H1 (cell line): Measurements from ENCODE around the gene UGT1A7. TPM values are rescaled to one million over a fixed set of nuclear protein-coding genes. Genes with fewer than 3 reads are reported as not detected.

Experiments used
- CTCF ChIA-PET: fragments of 300-600 bp; sonication (Branson Sonifier 250); formaldehyde crosslinking; loops from one replicate; lab custom pipeline; 2021; ENCODE audit not compliant: partially characterized antibody; lab: Charles Lee
- POLR2A ChIA-PET: fragments of 300-600 bp; sonication (Branson Sonifier 250); formaldehyde crosslinking; loops from one replicate; lab custom pipeline; 2021; ENCODE audit warnings: inconsistent platforms; ENCODE audit not compliant: partially characterized antibody; lab: Charles Lee
- DNase-seq, 2 experiments: peaks; one replicate each; pipeline versions ENCODE4 v3.0.0 to v3.0.0-alpha.2; 2010 to 2022; ENCODE audit warnings: low spot score in 2 of 2, low read depth in 1 of 2, mixed read lengths in 1 of 2
- FAIRE-seq: peaks from 2 replicates; lab custom pipeline; 2011; peaks lifted over from hg19 to GRCh38; lab: Jason Lieb, UNC
- H2AFZ ChIP-seq: 2 replicates; pipeline ENCODE4 v1.8.1; 2012; ENCODE audit warnings: low read length, inconsistent platforms
- H2AK5ac ChIP-seq: 2 replicates; pipeline ENCODE4 v1.6.1; 2013; ENCODE audit warnings: low read depth, low read length
- H2BK120ac ChIP-seq: replicated peaks from 2 replicates; pipeline ENCODE3; 2013; ENCODE audit warnings: low read depth, low read length, inconsistent platforms
- H2BK12ac ChIP-seq: 2 replicates; pipeline ENCODE4 v1.6.1; 2013; ENCODE audit warnings: low read depth, low read length
- H2BK15ac ChIP-seq: 2 replicates; pipeline ENCODE4 v1.6.1; 2013; ENCODE audit warnings: low read length
- H2BK20ac ChIP-seq: 2 replicates; pipeline ENCODE4 v1.6.1; 2013; ENCODE audit warnings: low read length
- H2BK5ac ChIP-seq: 2 replicates; pipeline ENCODE4 v1.6.1; 2013; ENCODE audit warnings: low read depth, low read length
- H3K14ac ChIP-seq: 2 replicates; pipeline ENCODE4 v1.6.1; 2013; ENCODE audit warnings: inconsistent platforms; ENCODE audit not compliant: insufficient read length
- H3K18ac ChIP-seq: 2 replicates; pipeline ENCODE4 v1.6.1; 2013; ENCODE audit warnings: low read length; ENCODE audit errors: extremely low read depth
- H3K23ac ChIP-seq: 2 replicates; pipeline ENCODE4 v1.6.1; 2013; ENCODE audit warnings: inconsistent platforms; ENCODE audit not compliant: insufficient read length
- H3K23me2 ChIP-seq: 2 replicates; pipeline ENCODE4 v1.6.1; 2013; ENCODE audit warnings: low read depth, low read length
- H3K27ac ChIP-seq: 2 replicates; pipeline ENCODE4 v1.6.1; 2011; ENCODE audit warnings: low read depth, low read length, inconsistent platforms
- H3K27me3 ChIP-seq, 4 experiments: replicated peaks in 1 of 4; 1 replicate in 1 of 4; 2 replicates in 3 of 4; pipeline versions ENCODE4 v1.6.1 to v1.8.1; 2011 to 2013; ENCODE audit warnings: low read length in 3 of 4, mild to moderate bottlenecking in 3 of 4, inconsistent platforms in 2 of 4, mixed read lengths in 2 of 4, moderate library complexity in 1 of 4; ENCODE audit not compliant: control insufficient read depth in 3 of 4, insufficient read depth in 3 of 4; ENCODE audit errors: extremely low read depth in 1 of 4
- H3K36me3 ChIP-seq, 4 experiments: 2 replicates each; pipeline versions ENCODE4 v1.6.1 to v1.8.1; 2011 to 2013; ENCODE audit warnings: mild to moderate bottlenecking in 4 of 4, low read length in 3 of 4, moderate library complexity in 2 of 4, control low read depth in 1 of 4, inconsistent platforms in 1 of 4; ENCODE audit not compliant: insufficient read depth in 4 of 4, control insufficient read depth in 2 of 4
- H3K4ac ChIP-seq: replicated peaks from 2 replicates; pipeline ENCODE3; 2013; ENCODE audit warnings: low read length, low read depth, mixed read lengths, inconsistent platforms; ENCODE audit not compliant: insufficient read length
- H3K4me1 ChIP-seq, 4 experiments: replicated peaks in 1 of 4; 1 replicate in 1 of 4; 2 replicates in 3 of 4; pipeline versions ENCODE4 v1.6.1 to v1.8.1; 2011 to 2013; ENCODE audit warnings: low read length in 3 of 4, inconsistent platforms in 2 of 4, mixed read lengths in 1 of 4; ENCODE audit not compliant: insufficient read depth in 4 of 4, control insufficient read depth in 3 of 4
- H3K4me2 ChIP-seq, 2 experiments: 2 replicates each; pipeline versions ENCODE4 v1.6.1 to v1.8.1; 2011 to 2013; ENCODE audit warnings: low read depth in 2 of 2, low read length in 2 of 2, control low read depth in 1 of 2, inconsistent platforms in 1 of 2, mild to moderate bottlenecking in 1 of 2; ENCODE audit not compliant: insufficient read depth in 1 of 2
- H3K4me3 ChIP-seq, 4 experiments: fragments of 200-600, 300-600 bp in 1 of 4; sonication (generic), shearing (Covaris generic), sonication (Bioruptor Twin) in 1 of 4; 2 replicates each; pipeline versions ENCODE4 v1.5.1 to v1.8.1; 2011 to 2016; ENCODE audit warnings: low read length in 4 of 4, low read depth in 3 of 4, control low read depth in 2 of 4, inconsistent platforms in 2 of 4, mild to moderate bottlenecking in 2 of 4, mixed read lengths in 1 of 4, moderate library complexity in 1 of 4; ENCODE audit not compliant: insufficient read depth in 2 of 4; ENCODE audit errors: extremely low read depth in 1 of 4
- H3K56ac ChIP-seq: replicated peaks from 2 replicates; pipeline ENCODE3; 2013; ENCODE audit warnings: low read depth, mild to moderate bottlenecking, mixed read lengths, low read length, inconsistent platforms; ENCODE audit not compliant: insufficient read length
- H3K79me1 ChIP-seq: 2 replicates; pipeline ENCODE4 v1.6.1; 2013; ENCODE audit warnings: low read depth, low read length, control low read depth
- H3K79me2 ChIP-seq, 2 experiments: 2 replicates each; pipeline versions ENCODE4 v1.6.1 to v1.8.1; 2012 to 2013; ENCODE audit warnings: low read length in 2 of 2, mild to moderate bottlenecking in 2 of 2, inconsistent platforms in 1 of 2; ENCODE audit not compliant: insufficient read depth in 2 of 2, control insufficient read depth in 1 of 2
- H3K9ac ChIP-seq, 4 experiments: replicated peaks in 1 of 4; 1 replicate in 1 of 4; 2 replicates in 3 of 4; pipeline versions ENCODE4 v1.6.1 to v1.8.1; 2011 to 2013; ENCODE audit warnings: low read depth in 3 of 4, low read length in 3 of 4, control low read depth in 2 of 4, mild to moderate bottlenecking in 2 of 4, moderate library complexity in 2 of 4, inconsistent platforms in 1 of 4; ENCODE audit errors: extremely low read depth in 1 of 4
- H3K9me3 ChIP-seq, 2 experiments: 2 replicates each; pipeline versions ENCODE4 v1.6.1 to v1.8.1; 2012 to 2013; ENCODE audit warnings: mild to moderate bottlenecking in 2 of 2, moderate library complexity in 2 of 2, control low read depth in 1 of 2, inconsistent platforms in 1 of 2, low read depth in 1 of 2, low read length in 1 of 2, mixed read lengths in 1 of 2; ENCODE audit not compliant: insufficient read depth in 2 of 2
- H4K20me1 ChIP-seq, 2 experiments: replicated peaks in 1 of 2; 2 replicates each; pipeline versions ENCODE3 to v1.8.1; 2011 to 2013; ENCODE audit warnings: inconsistent platforms in 2 of 2, low read length in 2 of 2, mild to moderate bottlenecking in 1 of 2; ENCODE audit not compliant: insufficient read depth in 2 of 2, control insufficient read depth in 1 of 2
- H4K5ac ChIP-seq: 2 replicates; pipeline ENCODE4 v1.6.1; 2013; ENCODE audit warnings: low read length, low read depth, mixed read lengths, inconsistent platforms; ENCODE audit not compliant: insufficient read length
- H4K8ac ChIP-seq: 2 replicates; pipeline ENCODE4 v1.8.0; 2013; ENCODE audit warnings: mild to moderate bottlenecking, moderate library complexity, low read length, inconsistent platforms; ENCODE audit not compliant: insufficient read depth; ENCODE audit errors: extremely low read depth
- H4K91ac ChIP-seq: replicated peaks from 2 replicates; pipeline ENCODE3; 2013; ENCODE audit warnings: low read length, mixed read lengths, inconsistent platforms; ENCODE audit not compliant: insufficient read length
- HDAC2 ChIP-seq, 2 experiments: fragments of 300-600 bp in 1 of 2; sonication (generic) in 1 of 2; IDR thresholded peaks; 2 replicates each; pipeline ENCODE4 v1.6.1; 2011 to 2012; ENCODE audit warnings: low read depth in 2 of 2, low read length in 2 of 2, mild to moderate bottlenecking in 2 of 2, moderate library complexity in 2 of 2, borderline replicate concordance in 1 of 2, inconsistent platforms in 1 of 2
- RFX5 ChIP-seq: IDR thresholded peaks from 2 replicates; pipeline ENCODE4 v1.6.1; 2011; ENCODE audit warnings: low read depth, low read length, improper control_type of control experiment, borderline replicate concordance
- SAP30 ChIP-seq: fragments of 300-600 bp; sonication (generic); IDR thresholded peaks from 2 replicates; pipeline ENCODE4 v1.7.1; 2012; ENCODE audit warnings: low read length, moderate library complexity, mild to moderate bottlenecking, inconsistent platforms; ENCODE audit not compliant: insufficient read depth, insufficient replicate concordance
- WGBS, 2 experiments: shearing (Covaris generic) in 1 of 2; methylation state at CpG; one replicate each; pipeline versions ENCODE4 v1.1.6 to v1.1.7; 2013 to 2015; ENCODE audit warnings: low lambda C conversion rate in 2 of 2, mixed read lengths in 2 of 2, inconsistent platforms in 1 of 2, low coverage in 1 of 2, missing lambda C conversion rate in 1 of 2; ENCODE audit not compliant: insufficient replicate concordance in 2 of 2, insufficient coverage in 1 of 2, insufficient read length in 1 of 2; ENCODE audit errors: extremely low coverage in 1 of 2, missing lambda C conversion rate in 1 of 2; 5-methylcytosine and 5-hydroxymethylcytosine counted together
- polyA plus RNA-seq, 7 experiments: library from polyadenylated mRNA; depleted of rRNA in 3 of 7; stranded (reverse) in 5 of 7; unstranded in 2 of 7; fragments of >200 nt in 5 of 7; fragments of 200-250 nt in 2 of 7; gene quantifications; 1 replicate in 5 of 7; 2 replicates in 1 of 7; 4 replicates in 1 of 7; pipeline versions ENCODE4 v1.2.1 to v1.2.3, GENCODE V29; 2011 to 2013; ENCODE audit warnings: missing spikeins in 2 of 7, mixed read lengths in 2 of 7
- total RNA-seq: library from RNA; stranded (reverse); fragmentation: NEBNext Ultra II Directional; extraction: Animal tissue kit (Norgen Biotek cat#: 25700); gene quantifications from 2 replicates; pipeline ENCODE4 v1.2.1, GENCODE V29; 2021

UGT1A7 gene
- total and polyA plus RNA-seq, 2 of the 8 experiments (the other 6 are each of a cell fraction or from before 2014, with no cell fraction given), result not detected

DNA sequence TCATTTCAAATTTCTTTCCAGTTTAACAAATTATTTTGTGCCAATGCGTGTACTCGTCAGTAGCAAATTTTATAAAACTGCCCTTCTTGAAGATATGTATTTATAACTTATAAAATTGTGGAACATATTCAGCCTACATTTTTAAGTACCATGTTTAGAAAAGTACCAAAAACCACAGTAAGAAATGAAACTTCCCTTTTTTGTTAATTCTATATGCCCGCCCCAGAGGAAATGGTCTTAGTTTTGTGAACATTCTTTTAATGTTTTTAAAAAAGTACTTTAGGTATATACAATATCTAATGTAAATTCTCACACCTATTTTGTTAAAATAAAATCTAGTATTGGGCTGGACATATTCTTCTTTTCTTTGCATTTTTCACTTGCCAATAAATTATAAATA is 8.8 kb upstream of the UGT1A7 start:
- Histone ChIP-seq H3K4me2 (no peak overlapping the region), H3K56ac (no peak overlapping the region), H3K23ac (no peak overlapping the region), H2BK12ac (no peak overlapping the region), H3K79me1 (no peaks in the 10 kb centered on the region), H3K4me3 (no peak overlapping the region), H2AFZ (no peak overlapping the region), H2BK20ac (no peak overlapping the region), H3K27ac (no peak overlapping the region), H2AK5ac (no peak overlapping the region), H4K20me1 (no peaks in the 10 kb centered on the region), H3K9me3 (no peaks in the 10 kb centered on the region), H3K9ac (no peak overlapping the region), H4K91ac (no peak overlapping the region), H3K36me3 (no peaks in the 10 kb centered on the region), H3K23me2 (no peaks in the 10 kb centered on the region), H3K79me2 (no peaks in the 10 kb centered on the region), H3K14ac (no peak overlapping the region)
- FAIRE-seq (no peak), DNase-seq (no peak)
- POLR2A ChIA-PET, result no interaction called here
- 97% methylated on average over 3 of the region's 3 CpGs; no CpG with 5 or more reads in 1 of the 2 experiments for WGBS, 2 experiments
- TF ChIP-seq HDAC2 (IDR thresholded peaks at IDR 0.05; ENCODE audit: borderline replicate concordance in 1 of 2, low read depth in 2 of 2, low read length in 2 of 2) (no peak), SAP30 (no peak), RFX5 (no peak)
- TF ChIP-seq, all 59 proteins: peak for 0
- Histone ChIP-seq H3K4ac (no peak overlapping the region), H4K8ac (no peak overlapping the region), H4K5ac (no peak overlapping the region), H3K4me1 (no peaks in the 10 kb centered on the region; a peak in 1 of 7 replicates), H2BK5ac (no peak overlapping the region), H3K18ac (no peak overlapping the region), H2BK120ac (no peak overlapping the region), H2BK15ac (no peak overlapping the region), H3K27me3 (no peaks in the 10 kb centered on the region)
- CTCF ChIA-PET, result no interaction called here
